Measurements from ENCODE around the gene FAM78A. TPM values are rescaled to one million over a fixed set of nuclear protein-coding genes. Genes with fewer than 3 reads are reported as not detected.

FAM78A gene
- polyA plus RNA-seq, 1 experiment, result 0.40 TPM

GRCh38 chr9:131291795-131292315 is 15.5 kb upstream of the FAM78A start:
- peaks cover 4% of the 10 kb centered on the region for H3K27me3 ChIP-seq (ENCODE audit: control insufficient read depth, insufficient read depth, low read length)
- no peak for DNase-seq (ENCODE audit: low read depth, low spot score)
- no peak overlapping the region for H3K4me3 ChIP-seq (ENCODE audit: low read depth, low read length)
- ChIA-PET CTCF (interaction anchor here (1.9 kb wide), 1 partner anchor 45 kb away, joined by 8 read pairs; no protein-coding TSS in a partner anchor), POLR2A (no interaction called here)
- TF ChIP-seq, protein P1, sequence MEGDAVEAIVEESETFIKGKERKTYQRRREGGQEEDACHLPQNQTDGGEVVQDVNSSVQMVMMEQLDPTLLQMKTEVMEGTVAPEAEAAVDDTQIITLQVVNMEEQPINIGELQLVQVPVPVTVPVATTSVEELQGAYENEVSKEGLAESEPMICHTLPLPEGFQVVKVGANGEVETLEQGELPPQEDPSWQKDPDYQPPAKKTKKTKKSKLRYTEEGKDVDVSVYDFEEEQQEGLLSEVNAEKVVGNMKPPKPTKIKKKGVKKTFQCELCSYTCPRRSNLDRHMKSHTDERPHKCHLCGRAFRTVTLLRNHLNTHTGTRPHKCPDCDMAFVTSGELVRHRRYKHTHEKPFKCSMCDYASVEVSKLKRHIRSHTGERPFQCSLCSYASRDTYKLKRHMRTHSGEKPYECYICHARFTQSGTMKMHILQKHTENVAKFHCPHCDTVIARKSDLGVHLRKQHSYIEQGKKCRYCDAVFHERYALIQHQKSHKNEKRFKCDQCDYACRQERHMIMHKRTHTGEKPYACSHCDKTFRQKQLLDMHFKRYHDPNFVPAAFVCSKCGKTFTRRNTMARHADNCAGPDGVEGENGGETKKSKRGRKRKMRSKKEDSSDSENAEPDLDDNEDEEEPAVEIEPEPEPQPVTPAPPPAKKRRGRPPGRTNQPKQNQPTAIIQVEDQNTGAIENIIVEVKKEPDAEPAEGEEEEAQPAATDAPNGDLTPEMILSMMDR (IDR thresholded peaks at IDR 0.05; ENCODE audit: low read depth, low read length), result no peak
- H3K27ac ChIP-seq (ENCODE audit: low read depth, low read length), result no peak overlapping the region
- H3K9me3 ChIP-seq (ENCODE audit: control insufficient read depth, insufficient read depth, low read length), result no peaks in the 10 kb centered on the region; the same call in 1 of the 2 replicates

GRCh38 chr9:131290767-131291370 is 14.6 kb upstream of the FAM78A start:
- Histone ChIP-seq H3K27me3 (ENCODE audit: control insufficient read depth, insufficient read depth, low read length) (no peaks in the 10 kb centered on the region), H3K27ac (ENCODE audit: low read depth, low read length) (no peak overlapping the region), H3K4me3 (ENCODE audit: low read depth, low read length) (no peak overlapping the region), H3K9me3 (ENCODE audit: control insufficient read depth, insufficient read depth, low read length) (no peaks in the 10 kb centered on the region; the same call in 1 of the 2 replicates)
- DNase-seq (ENCODE audit: low read depth, low spot score), result no peak
- TF ChIP-seq, protein P1 (IDR thresholded peaks at IDR 0.05; ENCODE audit: low read depth, low read length), result no peak
- CTCF ChIA-PET, result interaction anchor here (0.6 kb wide), 1 partner anchor 111 kb away, joined by 3 read pairs; no protein-coding TSS in a partner anchor
- POLR2A ChIA-PET, result no interaction called here

DNA sequence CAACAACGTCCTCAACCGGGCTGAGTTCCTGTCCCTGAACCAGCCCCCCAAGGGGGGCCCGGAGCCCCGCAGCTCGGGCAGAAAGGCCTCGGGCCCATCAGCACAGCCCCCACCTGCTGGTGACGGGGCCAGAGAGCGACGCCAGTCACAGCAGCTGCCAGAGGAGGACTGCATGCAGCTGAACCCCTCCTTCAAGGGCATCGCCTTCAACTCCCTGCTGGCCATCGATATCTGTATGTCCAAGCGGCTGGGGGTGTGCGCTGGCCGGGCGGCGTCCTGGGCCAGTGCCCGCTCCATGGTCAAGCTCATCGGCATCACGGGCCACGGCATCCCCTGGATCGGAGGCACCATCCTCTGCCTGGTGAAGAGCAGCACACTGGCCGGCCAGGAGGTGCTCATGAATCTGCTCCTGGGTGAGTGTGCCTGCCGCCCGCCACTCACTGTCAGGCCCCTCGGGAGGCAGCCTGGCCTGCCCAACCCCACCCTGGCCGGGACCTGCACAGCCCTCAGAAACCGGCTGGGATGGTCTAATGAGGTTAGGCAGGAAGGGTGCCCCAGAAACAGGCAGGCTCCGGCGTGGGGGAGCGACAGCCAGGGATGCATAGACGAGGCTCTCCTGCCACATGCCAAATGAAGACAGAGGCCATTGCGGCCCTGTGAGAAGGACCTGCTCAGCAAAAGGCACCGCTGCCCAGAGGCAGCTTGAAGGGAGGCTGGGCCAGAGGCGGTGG is 13.9 kb upstream of the FAM78A start:
- no peaks in the 10 kb centered on the region for H3K27me3 ChIP-seq (ENCODE audit: control insufficient read depth, insufficient read depth, low read length)
- TF ChIP-seq, protein P1 (IDR thresholded peaks at IDR 0.05; ENCODE audit: low read depth, low read length), result no peak
- no peaks in the 10 kb centered on the region; the same call in 1 of the 2 replicates for H3K9me3 ChIP-seq (ENCODE audit: control insufficient read depth, insufficient read depth, low read length)
- H3K27ac ChIP-seq (ENCODE audit: low read depth, low read length), result no peak overlapping the region
- CTCF ChIA-PET, result interaction anchor here (0.6 to 0.9 kb wide), 3 partner anchors 46 to 112 kb away, joined by 3 read pairs; no protein-coding TSS in a partner anchor
- no peak for DNase-seq (ENCODE audit: low read depth, low spot score)
- no peak overlapping the region for H3K4me3 ChIP-seq (ENCODE audit: low read depth, low read length)
- POLR2A ChIA-PET, result no interaction called here

GRCh38 chr9:131289301-131290035 is 13.2 kb upstream of the FAM78A start, which contains the start of gene PLPP7:
Gene PLPP7, plus strand, starts transcription at chr9:131289723. Its CDS starts 275 bp downstream, at chr9:131289998.
- peaks cover under 1% of the 10 kb centered on the region for H3K27me3 ChIP-seq (ENCODE audit: control insufficient read depth, insufficient read depth, low read length)
- DNase-seq (ENCODE audit: low read depth, low spot score), result no peak
- TF ChIP-seq, protein P1 (IDR thresholded peaks at IDR 0.05; ENCODE audit: low read depth, low read length), result no peak
- H3K27ac ChIP-seq (ENCODE audit: low read depth, low read length), result no peak within 1 kb of the TSS
- CTCF ChIA-PET, result interaction anchor here (0.7 to 1.6 kb wide), 3 partner anchors 47 to 112 kb away, joined by 3 to 4 read pairs (median 3); no protein-coding TSS in a partner anchor
- H3K4me3 ChIP-seq (ENCODE audit: low read depth, low read length), result no peak within 1 kb of the TSS
- POLR2A ChIA-PET, result interaction anchor here (0.5 kb wide), 1 partner anchor 27 kb away, joined by 11 read pairs; no protein-coding TSS in a partner anchor
- H3K9me3 ChIP-seq (ENCODE audit: control insufficient read depth, insufficient read depth, low read length), result no peaks in the 10 kb centered on the region; the same call in 1 of the 2 replicates

Data from AG04450 (cell line).